ENCODE results near the gene SNX24.
"Not testable (repeated sequence)": the region's sequence is repeated elsewhere in the genome, so short reads cannot be mapped to it uniquely, and the experiment has no call there.

Gene SNX24

DNA sequence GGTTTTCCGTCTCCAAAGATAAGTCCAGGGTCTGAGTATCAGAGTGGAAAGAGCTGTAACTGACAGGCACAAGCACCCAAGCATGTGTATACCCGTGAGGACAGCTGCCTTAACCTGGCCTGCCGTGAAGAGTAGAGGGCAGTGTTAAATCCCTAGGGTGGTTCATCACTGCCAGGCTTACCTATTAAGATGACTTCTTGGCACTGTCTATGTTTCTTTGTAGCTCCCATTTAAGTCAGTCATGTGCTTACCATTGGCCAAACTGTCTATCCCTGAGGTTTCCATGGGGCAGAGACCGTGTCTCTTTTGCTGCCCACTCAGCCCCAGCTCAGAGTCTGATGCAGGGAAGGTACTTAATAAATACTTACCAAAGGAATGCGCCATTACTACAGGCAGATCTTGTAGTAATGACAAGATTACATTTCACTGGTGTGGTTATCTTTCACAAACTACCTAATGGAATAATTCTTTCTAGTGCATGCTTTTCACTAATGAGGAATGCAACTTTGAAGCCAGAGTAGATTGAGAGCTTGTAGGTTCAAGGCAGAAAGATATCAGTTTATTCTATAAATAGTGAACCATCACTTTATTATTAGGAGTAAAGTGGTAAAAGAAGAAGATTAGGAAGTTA is 64.2 kb downstream of the SNX24 start:
- no peak for TF ChIP-seq EZH2 (IDR thresholded peaks at IDR 0.05; ENCODE audit: borderline replicate concordance, low read depth, low read length, severe bottlenecking)
- TF ChIP-seq, protein P1, sequence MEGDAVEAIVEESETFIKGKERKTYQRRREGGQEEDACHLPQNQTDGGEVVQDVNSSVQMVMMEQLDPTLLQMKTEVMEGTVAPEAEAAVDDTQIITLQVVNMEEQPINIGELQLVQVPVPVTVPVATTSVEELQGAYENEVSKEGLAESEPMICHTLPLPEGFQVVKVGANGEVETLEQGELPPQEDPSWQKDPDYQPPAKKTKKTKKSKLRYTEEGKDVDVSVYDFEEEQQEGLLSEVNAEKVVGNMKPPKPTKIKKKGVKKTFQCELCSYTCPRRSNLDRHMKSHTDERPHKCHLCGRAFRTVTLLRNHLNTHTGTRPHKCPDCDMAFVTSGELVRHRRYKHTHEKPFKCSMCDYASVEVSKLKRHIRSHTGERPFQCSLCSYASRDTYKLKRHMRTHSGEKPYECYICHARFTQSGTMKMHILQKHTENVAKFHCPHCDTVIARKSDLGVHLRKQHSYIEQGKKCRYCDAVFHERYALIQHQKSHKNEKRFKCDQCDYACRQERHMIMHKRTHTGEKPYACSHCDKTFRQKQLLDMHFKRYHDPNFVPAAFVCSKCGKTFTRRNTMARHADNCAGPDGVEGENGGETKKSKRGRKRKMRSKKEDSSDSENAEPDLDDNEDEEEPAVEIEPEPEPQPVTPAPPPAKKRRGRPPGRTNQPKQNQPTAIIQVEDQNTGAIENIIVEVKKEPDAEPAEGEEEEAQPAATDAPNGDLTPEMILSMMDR (IDR thresholded peaks at IDR 0.05; ENCODE audit: borderline replicate concordance, extremely low read depth, low read length, poor library complexity, severe bottlenecking), result no peak
- H3K27ac ChIP-seq (ENCODE audit: low read length), result no peak overlapping the region
- H2AFZ ChIP-seq (ENCODE audit: low read depth, low read length), result no peak overlapping the region
- no peaks in the 10 kb centered on the region for H3K4me1 ChIP-seq (ENCODE audit: insufficient read depth, low read length)
- no peaks in the 10 kb centered on the region for H3K79me2 ChIP-seq (ENCODE audit: insufficient read depth, low read length)
- no peaks in the 10 kb centered on the region for H4K20me1 ChIP-seq (ENCODE audit: insufficient read depth, low read length)
- no peaks in the 10 kb centered on the region for H3K36me3 ChIP-seq (ENCODE audit: insufficient read depth, low read length)
- ATAC-seq (ENCODE audit: insufficient read depth, low read depth), result no peak
- H3K9ac ChIP-seq (ENCODE audit: low read depth, low read length), result no peak overlapping the region
- H3K4me2 ChIP-seq (ENCODE audit: insufficient read depth, low read length), result no peak overlapping the region
- DNase-seq, result no peak
- H3K4me3 ChIP-seq (ENCODE audit: low read depth in 1 of 2, low read length in 2 of 2), result no peak overlapping the region
- no peaks in the 10 kb centered on the region for H3K27me3 ChIP-seq (ENCODE audit: insufficient read depth, low read length, poor library complexity)
- no peaks in the 10 kb centered on the region for H3K9me3 ChIP-seq (ENCODE audit: insufficient read depth, low read length, severe bottlenecking)

DNA sequence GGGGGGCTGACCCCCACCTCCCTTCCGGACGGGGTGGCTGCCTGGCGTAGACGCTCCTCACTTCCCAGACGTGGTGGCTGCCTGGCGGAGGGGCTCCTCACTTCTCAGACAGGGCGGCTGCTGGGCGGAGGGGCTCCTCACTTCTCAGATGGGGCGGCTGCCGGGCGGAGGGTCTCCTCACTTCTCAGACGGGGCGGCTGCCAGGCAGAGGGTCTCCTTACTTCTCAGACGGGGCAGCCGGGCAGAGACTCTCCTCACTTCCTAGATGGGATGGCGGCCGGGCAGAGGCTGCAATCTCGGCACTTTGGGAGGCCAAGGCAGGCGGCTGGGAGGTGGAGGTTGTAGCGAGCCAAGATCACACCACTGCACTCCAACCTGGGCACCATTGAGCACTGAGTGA is 68.0 kb downstream of the SNX24 start:
- H3K79me2 ChIP-seq (ENCODE audit: insufficient read depth, low read length); H3K4me3 ChIP-seq (ENCODE audit: low read depth in 1 of 2, low read length in 2 of 2); H3K27ac ChIP-seq (ENCODE audit: low read length); H3K36me3 ChIP-seq (ENCODE audit: insufficient read depth, low read length); H3K9me3 ChIP-seq (ENCODE audit: insufficient read depth, low read length, severe bottlenecking); H3K27me3 ChIP-seq (ENCODE audit: insufficient read depth, low read length, poor library complexity); H2AFZ ChIP-seq (ENCODE audit: low read depth, low read length); H3K4me1 ChIP-seq (ENCODE audit: insufficient read depth, low read length); DNase-seq; H4K20me1 ChIP-seq (ENCODE audit: insufficient read depth, low read length); H3K4me2 ChIP-seq (ENCODE audit: insufficient read depth, low read length); H3K9ac ChIP-seq (ENCODE audit: low read depth, low read length); ATAC-seq (ENCODE audit: insufficient read depth, low read depth): not testable (repeated sequence)

DNA sequence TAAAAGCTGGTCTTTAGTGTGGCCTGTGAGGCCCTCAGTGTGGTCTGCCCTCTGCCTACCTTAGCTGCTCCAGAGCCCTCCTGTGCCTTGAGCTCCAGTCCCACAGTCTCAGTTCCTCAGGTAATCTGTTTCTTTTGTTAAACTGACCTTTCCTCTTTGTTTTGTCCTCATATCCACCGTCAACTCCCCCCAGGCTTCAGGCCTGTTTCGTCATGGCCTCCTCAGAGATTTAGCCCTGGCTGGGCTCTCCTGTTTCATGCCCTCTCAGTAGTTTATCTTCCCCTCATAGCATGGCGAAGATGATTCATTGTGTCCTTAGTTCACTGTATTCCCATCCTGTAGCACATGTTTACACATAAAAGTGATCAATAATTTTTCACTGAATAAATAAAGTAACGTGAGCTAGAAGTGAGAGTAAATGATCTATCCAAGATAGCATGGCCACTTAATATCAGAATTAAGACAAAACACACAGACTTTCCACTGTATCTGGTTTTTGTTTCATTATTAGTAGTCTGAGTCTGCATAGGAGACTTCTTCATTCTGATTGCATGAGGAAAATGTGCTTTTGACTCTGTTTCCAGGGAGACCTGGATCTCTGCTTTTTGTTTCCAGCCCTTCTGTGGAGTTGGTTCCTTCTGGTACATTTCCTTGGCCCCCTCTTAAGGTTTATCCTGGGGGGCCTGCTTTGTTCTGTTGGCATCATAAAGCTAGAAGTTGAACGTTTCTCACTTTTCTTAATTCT is 70.5 kb downstream of the SNX24 start:
- no peaks in the 10 kb centered on the region for H3K27me3 ChIP-seq (ENCODE audit: insufficient read depth, low read length, poor library complexity)
- no peak overlapping the region for H3K4me2 ChIP-seq (ENCODE audit: insufficient read depth, low read length)
- no peak for TF ChIP-seq EZH2 (IDR thresholded peaks at IDR 0.05; ENCODE audit: borderline replicate concordance, low read depth, low read length, severe bottlenecking)
- TF ChIP-seq, protein P1 (IDR thresholded peaks at IDR 0.05; ENCODE audit: borderline replicate concordance, extremely low read depth, low read length, poor library complexity, severe bottlenecking), result no peak
- no peak overlapping the region for H3K9ac ChIP-seq (ENCODE audit: low read depth, low read length)
- H3K36me3 ChIP-seq (ENCODE audit: insufficient read depth, low read length), result no peaks in the 10 kb centered on the region
- no peak for ATAC-seq (ENCODE audit: insufficient read depth, low read depth)
- no peak for DNase-seq
- no peak overlapping the region for H2AFZ ChIP-seq (ENCODE audit: low read depth, low read length)
- H3K27ac ChIP-seq (ENCODE audit: low read length), result no peak overlapping the region
- H3K79me2 ChIP-seq (ENCODE audit: insufficient read depth, low read length), result no peaks in the 10 kb centered on the region
- H3K4me1 ChIP-seq (ENCODE audit: insufficient read depth, low read length), result no peaks in the 10 kb centered on the region
- H3K9me3 ChIP-seq (ENCODE audit: insufficient read depth, low read length, severe bottlenecking), result no peaks in the 10 kb centered on the region
- no peak overlapping the region for H3K4me3 ChIP-seq (ENCODE audit: low read depth in 1 of 2, low read length in 2 of 2)
- no peaks in the 10 kb centered on the region for H4K20me1 ChIP-seq (ENCODE audit: insufficient read depth, low read length)

DNA sequence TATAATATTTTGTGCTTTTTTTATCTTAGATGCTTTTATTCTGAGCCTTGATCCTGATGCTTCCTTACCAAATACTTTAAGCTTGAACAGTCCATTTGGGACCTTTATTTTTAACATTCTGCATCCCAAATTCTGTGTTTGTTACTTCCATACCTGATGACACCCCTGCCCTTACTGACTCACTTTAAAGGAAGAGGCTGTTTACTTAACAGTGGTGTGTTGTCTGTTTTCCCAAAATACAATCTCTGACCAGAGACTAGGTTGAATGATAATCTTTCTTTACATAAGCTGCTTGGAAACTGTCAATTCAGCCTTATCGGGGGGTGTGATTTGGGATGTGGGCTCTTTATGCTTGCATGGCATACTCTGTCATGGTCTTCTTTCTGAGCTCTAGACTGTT is 71.1 kb downstream of the SNX24 start:
- no peak overlapping the region for H3K27ac ChIP-seq (ENCODE audit: low read length)
- no peaks in the 10 kb centered on the region for H3K79me2 ChIP-seq (ENCODE audit: insufficient read depth, low read length)
- H3K9me3 ChIP-seq (ENCODE audit: insufficient read depth, low read length, severe bottlenecking), result no peaks in the 10 kb centered on the region
- no peaks in the 10 kb centered on the region for H4K20me1 ChIP-seq (ENCODE audit: insufficient read depth, low read length)
- no peaks in the 10 kb centered on the region for H3K27me3 ChIP-seq (ENCODE audit: insufficient read depth, low read length, poor library complexity)
- no peaks in the 10 kb centered on the region for H3K4me1 ChIP-seq (ENCODE audit: insufficient read depth, low read length)
- no peak overlapping the region for H3K9ac ChIP-seq (ENCODE audit: low read depth, low read length)
- TF ChIP-seq, protein P1 (IDR thresholded peaks at IDR 0.05; ENCODE audit: borderline replicate concordance, extremely low read depth, low read length, poor library complexity, severe bottlenecking), result no peak
- TF ChIP-seq EZH2 (IDR thresholded peaks at IDR 0.05; ENCODE audit: borderline replicate concordance, low read depth, low read length, severe bottlenecking), result no peak
- ATAC-seq (ENCODE audit: insufficient read depth, low read depth) (no peak), DNase-seq (no peak)
- no peak overlapping the region for H3K4me2 ChIP-seq (ENCODE audit: insufficient read depth, low read length)
- no peak overlapping the region for H3K4me3 ChIP-seq (ENCODE audit: low read depth in 1 of 2, low read length in 2 of 2)
- no peaks in the 10 kb centered on the region for H3K36me3 ChIP-seq (ENCODE audit: insufficient read depth, low read length)
- H2AFZ ChIP-seq (ENCODE audit: low read depth, low read length), result no peak overlapping the region

All from DND-41 (cell line).